ENCODE data around the gene FSTL4. TPM values are rescaled to one million over a fixed set of nuclear protein-coding genes. Genes with fewer than 3 reads are reported as not detected.
"Not testable (repeated sequence)": the region's sequence is repeated elsewhere in the genome, so short reads cannot be mapped to it uniquely, and the experiment has no call there.

Gene FSTL4
- total RNA-seq, 1 experiment from 2014 or later: not detected

DNA sequence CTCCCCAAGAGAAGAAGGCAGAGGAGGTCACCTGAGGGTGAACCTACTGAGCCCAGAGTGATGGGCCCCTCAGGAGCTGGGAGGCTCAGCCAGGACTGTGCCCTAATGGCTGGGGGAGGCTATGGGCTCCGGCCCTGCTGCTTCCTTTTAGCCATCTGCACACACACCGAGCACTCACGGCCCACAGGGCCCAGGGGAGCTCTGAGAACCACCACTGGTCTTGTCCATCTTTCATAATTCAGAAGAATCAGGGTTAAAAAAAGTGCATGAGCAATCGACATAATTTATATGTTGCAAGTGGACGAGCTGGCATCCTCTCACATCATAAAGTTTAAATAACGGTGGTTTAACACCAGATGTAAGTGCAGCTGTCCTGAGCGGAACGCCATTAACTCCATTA is 162.1 kb downstream of the FSTL4 start:
- H3K9me2 ChIP-seq (replicated peaks; ENCODE audit: insufficient read depth, low read length): no peaks in the 10 kb centered on the region
- no peaks in the 10 kb centered on the region for H3K9me3 ChIP-seq (ENCODE audit: low read length)
- H3K79me2 ChIP-seq (ENCODE audit: low read length): no peaks in the 10 kb centered on the region
- DNase-seq: no peak
- H3K27ac ChIP-seq (ENCODE audit: low read length): no peak overlapping the region
- no peak overlapping the region for H3K4me3 ChIP-seq (ENCODE audit: low read length)
- no peak overlapping the region for H3K9ac ChIP-seq (ENCODE audit: low read length)
- no peaks in the 10 kb centered on the region for H4K20me1 ChIP-seq (ENCODE audit: insufficient read depth, low read depth, low read length)
- H3K4me2 ChIP-seq (ENCODE audit: low read depth, low read length, poor library complexity, severe bottlenecking): no peak overlapping the region
- no peak overlapping the region for H2AFZ ChIP-seq (ENCODE audit: low read length)
- H3K36me3 ChIP-seq (ENCODE audit: insufficient read depth, low read length): no peaks in the 10 kb centered on the region
- no peaks in the 10 kb centered on the region for H3K27me3 ChIP-seq (ENCODE audit: low read length)
- H3K4me1 ChIP-seq (ENCODE audit: low read length): no peaks in the 10 kb centered on the region

DNA sequence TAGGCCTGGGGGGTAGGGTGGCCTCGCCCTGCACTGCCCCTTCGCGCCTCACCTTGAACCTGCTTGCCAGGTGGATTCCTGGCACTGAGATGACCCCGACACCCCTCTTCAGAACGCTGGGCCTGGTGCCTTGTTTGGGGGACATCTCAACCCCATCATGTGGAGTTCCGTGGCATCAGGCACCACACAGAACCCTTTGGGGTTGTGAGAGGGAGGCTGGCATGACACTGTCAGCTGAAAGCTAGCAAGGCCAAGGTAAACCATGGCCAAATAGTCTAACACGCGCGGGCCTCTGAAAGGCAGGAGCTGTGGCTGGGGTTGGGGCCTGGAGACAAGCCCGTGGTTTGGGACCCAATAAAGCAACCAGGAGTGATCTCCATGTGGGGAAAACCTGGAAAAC is 163.2 kb downstream of the FSTL4 start:
- Histone ChIP-seq H3K4me2 (ENCODE audit: low read depth, low read length, poor library complexity, severe bottlenecking) (no peak overlapping the region), H3K79me2 (ENCODE audit: low read length) (no peaks in the 10 kb centered on the region), H4K20me1 (ENCODE audit: insufficient read depth, low read depth, low read length) (no peaks in the 10 kb centered on the region), H3K9me3 (ENCODE audit: low read length) (no peaks in the 10 kb centered on the region), H3K27me3 (ENCODE audit: low read length) (no peaks in the 10 kb centered on the region), H3K9ac (ENCODE audit: low read length) (no peak overlapping the region), H3K4me3 (ENCODE audit: low read length) (no peak overlapping the region), H2AFZ (ENCODE audit: low read length) (no peak overlapping the region), H3K4me1 (ENCODE audit: low read length) (no peaks in the 10 kb centered on the region), H3K27ac (ENCODE audit: low read length) (no peak overlapping the region), H3K9me2 (replicated peaks; ENCODE audit: insufficient read depth, low read length) (no peaks in the 10 kb centered on the region), H3K36me3 (ENCODE audit: insufficient read depth, low read length) (no peaks in the 10 kb centered on the region)
- DNase-seq: no peak

DNA sequence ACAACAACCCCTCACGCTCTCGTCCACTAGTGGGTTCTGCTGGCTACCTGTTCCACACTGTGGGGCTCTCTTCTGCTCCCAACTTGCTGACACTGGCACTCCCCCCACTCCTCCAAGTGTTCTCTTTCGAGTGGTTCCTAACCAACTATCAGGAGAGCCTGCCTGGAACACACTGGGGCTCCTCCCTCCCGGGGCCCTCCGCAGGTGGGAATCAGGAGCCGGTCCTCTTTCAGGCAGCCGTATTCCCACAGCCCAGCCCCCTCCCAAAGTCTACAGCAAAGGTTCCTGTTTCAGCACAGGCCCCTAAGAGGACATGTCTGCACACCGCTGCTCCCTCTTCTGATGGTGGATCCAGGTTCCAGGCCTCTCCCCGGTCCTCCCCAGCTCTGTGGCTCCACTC is 165.9 kb downstream of the FSTL4 start:
- Histone ChIP-seq H3K27me3 (ENCODE audit: low read length) (no peaks in the 10 kb centered on the region), H3K9me3 (ENCODE audit: low read length) (no peaks in the 10 kb centered on the region), H4K20me1 (ENCODE audit: insufficient read depth, low read depth, low read length) (no peaks in the 10 kb centered on the region), H3K36me3 (ENCODE audit: insufficient read depth, low read length) (no peaks in the 10 kb centered on the region), H3K27ac (ENCODE audit: low read length) (no peak overlapping the region), H3K4me1 (ENCODE audit: low read length) (no peaks in the 10 kb centered on the region), H3K4me3 (ENCODE audit: low read length) (no peak overlapping the region), H3K4me2 (ENCODE audit: low read depth, low read length, poor library complexity, severe bottlenecking) (no peak overlapping the region), H3K9ac (ENCODE audit: low read length) (no peak overlapping the region), H3K9me2 (replicated peaks; ENCODE audit: insufficient read depth, low read length) (no peaks in the 10 kb centered on the region), H2AFZ (ENCODE audit: low read length) (no peak overlapping the region), H3K79me2 (ENCODE audit: low read length) (no peaks in the 10 kb centered on the region)
- no peak for DNase-seq

DNA sequence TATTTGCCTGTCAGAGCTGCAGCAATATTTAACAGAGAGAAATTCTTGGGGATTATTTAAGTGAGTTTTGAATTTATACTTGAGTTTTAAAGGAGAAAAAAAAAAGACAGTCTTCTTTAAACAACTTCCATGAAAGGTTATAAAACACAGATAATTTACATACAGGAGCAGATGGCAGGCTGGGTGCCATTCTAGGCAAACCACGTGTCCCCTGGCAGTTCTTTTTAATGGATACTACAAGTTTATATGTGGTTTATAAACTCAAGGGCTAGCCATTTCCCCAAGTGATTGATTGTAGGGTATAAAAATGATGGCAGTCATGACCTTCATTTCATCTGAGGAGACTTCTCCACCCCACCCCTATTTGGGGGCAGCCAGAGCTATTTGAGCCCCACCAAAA is 166.6 kb downstream of the FSTL4 start:
- H3K4me3 ChIP-seq (ENCODE audit: low read length): no peak overlapping the region
- H3K27ac ChIP-seq (ENCODE audit: low read length): no peak overlapping the region
- no peaks in the 10 kb centered on the region for H3K27me3 ChIP-seq (ENCODE audit: low read length)
- no peak overlapping the region for H2AFZ ChIP-seq (ENCODE audit: low read length)
- DNase-seq: no peak
- no peaks in the 10 kb centered on the region for H3K36me3 ChIP-seq (ENCODE audit: insufficient read depth, low read length)
- no peak overlapping the region for H3K9ac ChIP-seq (ENCODE audit: low read length)
- no peak overlapping the region for H3K4me2 ChIP-seq (ENCODE audit: low read depth, low read length, poor library complexity, severe bottlenecking)
- no peaks in the 10 kb centered on the region for H3K79me2 ChIP-seq (ENCODE audit: low read length)
- H4K20me1 ChIP-seq (ENCODE audit: insufficient read depth, low read depth, low read length): no peaks in the 10 kb centered on the region
- H3K4me1 ChIP-seq (ENCODE audit: low read length): no peaks in the 10 kb centered on the region
- H3K9me3 ChIP-seq (ENCODE audit: low read length): no peaks in the 10 kb centered on the region
- H3K9me2 ChIP-seq (replicated peaks; ENCODE audit: insufficient read depth, low read length): no peaks in the 10 kb centered on the region

DNA sequence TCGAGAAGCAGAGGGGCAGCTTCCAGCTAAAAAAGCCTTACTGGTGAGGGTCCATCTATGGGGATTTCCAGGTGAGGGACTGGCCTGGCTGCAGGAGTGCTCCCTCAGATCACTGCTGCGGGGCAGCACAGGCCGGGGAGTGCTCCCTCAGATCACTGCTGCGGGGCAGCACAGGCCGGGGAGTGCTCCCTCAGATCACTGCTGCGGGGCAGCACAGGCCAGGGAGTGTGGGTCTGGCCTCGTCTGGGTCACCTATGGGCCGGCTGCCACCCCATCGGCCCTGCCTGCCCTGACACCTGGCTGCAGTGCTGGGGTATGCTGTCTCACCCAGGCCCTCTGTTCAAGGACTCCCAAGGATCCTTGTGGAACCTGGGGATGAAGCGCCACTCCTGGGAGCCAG is 167.1 kb downstream of the FSTL4 start:
- not testable (repeated sequence) for H3K36me3 ChIP-seq (ENCODE audit: insufficient read depth, low read length); H3K9me3 ChIP-seq (ENCODE audit: low read length); H3K4me3 ChIP-seq (ENCODE audit: low read length); H3K27me3 ChIP-seq (ENCODE audit: low read length); H3K4me2 ChIP-seq (ENCODE audit: low read depth, low read length, poor library complexity, severe bottlenecking); H2AFZ ChIP-seq (ENCODE audit: low read length); H4K20me1 ChIP-seq (ENCODE audit: insufficient read depth, low read depth, low read length); H3K9ac ChIP-seq (ENCODE audit: low read length); H3K27ac ChIP-seq (ENCODE audit: low read length); H3K4me1 ChIP-seq (ENCODE audit: low read length); H3K79me2 ChIP-seq (ENCODE audit: low read length); H3K9me2 ChIP-seq (replicated peaks; ENCODE audit: insufficient read depth, low read length); DNase-seq

DNA sequence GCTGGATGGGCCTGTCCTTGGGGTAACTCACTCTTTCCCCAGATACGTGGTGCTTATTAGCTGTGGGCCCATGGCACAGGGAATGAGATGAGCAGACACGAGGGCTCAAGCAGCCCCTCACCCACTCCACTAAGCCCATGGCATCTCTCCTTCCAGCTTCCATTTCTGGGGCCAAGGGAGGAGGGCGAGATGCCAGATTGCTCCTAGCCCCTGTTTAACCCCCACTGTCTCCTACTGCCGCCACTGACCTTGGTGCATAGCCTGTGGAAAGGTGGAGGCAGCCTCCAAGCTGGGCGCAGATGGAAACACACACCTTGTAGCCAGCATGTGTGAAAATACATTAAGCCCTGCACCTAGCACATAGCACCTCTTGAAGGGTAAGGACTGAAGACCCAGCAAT is 167.6 kb downstream of the FSTL4 start:
- no peaks in the 10 kb centered on the region for H3K4me1 ChIP-seq (ENCODE audit: low read length)
- H3K9me2 ChIP-seq (replicated peaks; ENCODE audit: insufficient read depth, low read length): no peaks in the 10 kb centered on the region
- no peaks in the 10 kb centered on the region for H3K27me3 ChIP-seq (ENCODE audit: low read length)
- DNase-seq: no peak
- no peaks in the 10 kb centered on the region for H3K79me2 ChIP-seq (ENCODE audit: low read length)
- H3K4me2 ChIP-seq (ENCODE audit: low read depth, low read length, poor library complexity, severe bottlenecking): no peak overlapping the region
- H3K4me3 ChIP-seq (ENCODE audit: low read length): no peak overlapping the region
- no peaks in the 10 kb centered on the region for H4K20me1 ChIP-seq (ENCODE audit: insufficient read depth, low read depth, low read length)
- no peak overlapping the region for H3K9ac ChIP-seq (ENCODE audit: low read length)
- H2AFZ ChIP-seq (ENCODE audit: low read length): no peak overlapping the region
- no peaks in the 10 kb centered on the region for H3K36me3 ChIP-seq (ENCODE audit: insufficient read depth, low read length)
- H3K27ac ChIP-seq (ENCODE audit: low read length): no peak overlapping the region
- no peaks in the 10 kb centered on the region for H3K9me3 ChIP-seq (ENCODE audit: low read length)

DNA sequence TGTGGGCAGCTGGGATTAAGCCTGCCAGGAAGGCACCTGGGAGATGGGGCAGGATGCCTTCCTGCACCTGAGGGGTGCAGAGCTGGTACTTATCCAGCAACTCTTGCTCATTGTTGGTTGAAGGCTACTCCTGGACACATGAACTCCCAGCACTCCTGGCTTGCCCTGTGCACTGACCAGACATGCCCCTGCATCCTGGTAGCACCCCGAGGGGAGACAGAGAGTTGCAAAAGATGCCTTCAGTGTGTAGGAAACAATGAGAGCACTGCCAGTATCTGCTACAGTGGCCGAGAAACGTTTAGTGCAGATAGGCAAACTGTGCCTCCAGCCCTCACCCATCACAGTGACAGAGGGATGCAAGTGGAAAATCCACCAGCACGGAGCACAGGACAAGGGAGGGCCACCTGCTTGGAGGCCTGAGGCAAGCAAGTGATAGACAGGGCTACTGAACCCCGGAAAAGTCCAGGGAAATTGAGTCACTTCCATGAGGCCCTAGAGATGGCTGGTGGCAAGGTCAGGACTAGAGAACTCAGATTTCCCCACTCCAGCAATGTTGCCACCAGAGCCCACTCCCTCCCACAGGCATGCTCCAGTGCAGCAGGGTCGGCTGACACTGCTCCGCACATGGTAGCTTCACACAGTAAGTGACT is 171.1 kb downstream of the FSTL4 start:
- H3K9ac ChIP-seq (ENCODE audit: low read length): no peak overlapping the region
- H3K9me2 ChIP-seq (replicated peaks; ENCODE audit: insufficient read depth, low read length): no peaks in the 10 kb centered on the region
- no peaks in the 10 kb centered on the region for H3K36me3 ChIP-seq (ENCODE audit: insufficient read depth, low read length)
- H3K4me3 ChIP-seq (ENCODE audit: low read length): no peak overlapping the region
- no peak for DNase-seq
- no peaks in the 10 kb centered on the region for H3K79me2 ChIP-seq (ENCODE audit: low read length)
- no peak overlapping the region for H3K27ac ChIP-seq (ENCODE audit: low read length)
- H3K27me3 ChIP-seq (ENCODE audit: low read length): no peaks in the 10 kb centered on the region
- no peaks in the 10 kb centered on the region for H3K9me3 ChIP-seq (ENCODE audit: low read length)
- no peaks in the 10 kb centered on the region for H4K20me1 ChIP-seq (ENCODE audit: insufficient read depth, low read depth, low read length)
- H3K4me1 ChIP-seq (ENCODE audit: low read length): no peaks in the 10 kb centered on the region
- no peak overlapping the region for H2AFZ ChIP-seq (ENCODE audit: low read length)
- H3K4me2 ChIP-seq (ENCODE audit: low read depth, low read length, poor library complexity, severe bottlenecking): no peak overlapping the region

DNA sequence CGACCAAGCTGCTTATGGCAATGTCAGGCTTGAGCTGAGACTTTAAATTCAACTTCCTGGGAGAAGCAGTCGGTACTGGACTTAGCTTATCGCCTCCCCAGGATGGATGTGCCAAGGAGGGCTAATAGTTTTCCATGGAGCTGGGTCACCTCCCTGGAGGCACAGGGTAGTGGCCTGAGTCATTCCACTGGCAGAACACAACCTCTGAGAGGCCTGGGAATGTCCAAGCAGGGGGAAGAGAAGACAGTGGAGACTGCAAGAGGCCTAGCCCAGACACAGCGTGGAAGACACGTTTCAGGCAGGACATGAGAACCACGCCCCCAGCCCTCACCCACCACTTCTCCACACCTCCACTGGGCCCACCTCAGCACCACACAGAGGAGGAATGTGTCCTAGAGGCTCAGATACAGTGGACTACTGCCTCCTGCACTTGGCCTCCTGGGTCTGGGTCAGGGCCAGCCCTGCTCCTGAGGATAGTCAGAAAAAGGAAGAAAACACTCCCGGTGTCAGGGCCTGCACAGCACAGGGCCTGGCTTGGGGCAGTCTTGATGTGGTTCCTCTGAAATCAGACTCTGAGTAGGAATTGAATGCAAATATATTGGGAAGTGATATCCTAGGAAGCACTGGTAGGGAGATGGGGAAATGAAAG is 171.8 kb downstream of the FSTL4 start:
- Histone ChIP-seq H4K20me1 (ENCODE audit: insufficient read depth, low read depth, low read length) (no peaks in the 10 kb centered on the region), H3K4me2 (ENCODE audit: low read depth, low read length, poor library complexity, severe bottlenecking) (no peak overlapping the region), H3K4me1 (ENCODE audit: low read length) (no peaks in the 10 kb centered on the region), H3K4me3 (ENCODE audit: low read length) (no peak overlapping the region), H2AFZ (ENCODE audit: low read length) (no peak overlapping the region), H3K27ac (ENCODE audit: low read length) (no peak overlapping the region), H3K9me3 (ENCODE audit: low read length) (no peaks in the 10 kb centered on the region), H3K36me3 (ENCODE audit: insufficient read depth, low read length) (no peaks in the 10 kb centered on the region), H3K27me3 (ENCODE audit: low read length) (no peaks in the 10 kb centered on the region), H3K9me2 (replicated peaks; ENCODE audit: insufficient read depth, low read length) (no peaks in the 10 kb centered on the region), H3K79me2 (ENCODE audit: low read length) (no peaks in the 10 kb centered on the region), H3K9ac (ENCODE audit: low read length) (no peak overlapping the region)
- no peak for DNase-seq

All from Karpas-422 (cell line).